ENCODE results near the gene ATG16L1. TPM values are rescaled to one million over a fixed set of nuclear protein-coding genes. Genes with fewer than 3 reads are reported as not detected.

The ATG16L1 gene
- 36.7 and 37.9 TPM in 2 replicates for total RNA-seq

DNA sequence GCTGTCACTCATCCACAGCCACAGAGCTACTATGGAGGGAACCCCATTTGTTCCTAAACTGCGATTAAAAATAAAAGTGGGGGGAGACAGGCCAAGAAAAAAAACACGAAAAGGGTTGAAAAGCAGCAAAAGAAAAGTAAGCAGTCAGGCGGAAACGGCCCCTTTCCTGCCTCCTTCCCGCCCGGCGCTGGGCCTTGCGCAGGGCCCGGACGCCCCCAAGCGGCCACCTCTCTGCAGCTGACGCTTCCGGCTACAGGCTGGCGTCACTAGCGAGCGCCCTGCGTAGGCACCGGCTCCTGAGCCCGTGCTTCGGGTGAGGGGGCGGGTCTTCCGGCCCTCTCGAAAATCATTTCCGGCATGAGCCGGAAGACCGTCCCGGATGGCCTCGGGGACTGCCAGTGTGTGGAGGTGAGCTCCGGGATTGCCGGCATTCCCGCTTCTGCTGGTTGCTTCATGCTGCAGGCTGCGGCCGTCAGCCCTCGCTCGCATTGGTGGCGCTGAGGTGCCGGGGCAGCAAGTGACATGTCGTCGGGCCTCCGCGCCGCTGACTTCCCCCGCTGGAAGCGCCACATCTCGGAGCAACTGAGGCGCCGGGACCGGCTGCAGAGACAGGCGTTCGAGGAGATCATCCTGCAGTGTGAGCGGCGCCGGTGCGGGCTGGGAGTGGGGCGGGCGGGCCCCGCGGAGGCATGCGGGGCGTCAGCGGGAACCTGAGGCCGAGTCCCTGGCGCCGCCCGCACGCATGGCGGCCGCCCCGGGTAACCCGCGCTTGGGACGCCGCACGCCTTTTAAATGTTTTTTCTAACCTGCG, at the start of gene ATG16L1:
Gene ATG16L1, plus strand, starts transcription at position 368 of the 811 bp plus-strand sequence. Its CDS starts 155 bp downstream, at position 523.
- Mint-ChIP-seq H3K36me3 (ENCODE audit: low read depth) (peaks cover 22% of the 10 kb centered on the region), H3K4me1 (peaks cover 58% of the 10 kb centered on the region), H3K27me3 (no peaks in the 10 kb centered on the region), H3K27ac (peak within 1 kb of the TSS; percentile 97), H3K9me3 (no peaks in the 10 kb centered on the region), H3K4me3 (peak within 1 kb of the TSS; percentile 87)
- intact Hi-C loops (cut with micrococcal nuclease), result loop anchor here (1.0 to 10.0 kb wide), 10 partner anchors 17 to 645 kb away; partner anchors contain the start of gene GIGYF2
- DNase-seq, result peak; percentile 99

DNA sequence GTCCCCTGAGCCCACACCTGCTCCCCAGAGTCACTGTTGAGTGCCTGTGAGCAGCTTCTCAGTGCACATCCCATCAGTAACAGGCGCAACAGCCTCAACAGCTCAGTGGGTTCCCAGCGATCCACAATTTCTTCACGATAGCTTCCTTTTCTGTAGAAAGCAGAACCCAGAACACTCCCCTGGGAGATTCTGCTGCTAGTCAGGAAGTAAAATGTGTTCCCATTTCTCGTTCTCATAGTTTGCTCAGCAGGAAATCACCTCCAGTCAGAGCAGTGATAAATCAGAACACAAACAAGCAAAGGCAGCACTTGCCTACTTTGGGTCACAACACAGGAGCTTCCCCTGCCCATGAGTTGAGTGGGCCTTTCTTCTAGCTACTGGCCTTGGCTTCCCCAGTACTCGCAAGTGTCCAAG, 48.9 kb upstream of the ATG16L1 start:
- intact Hi-C loops (cut with micrococcal nuclease), result no loop called here
- Mint-ChIP-seq H3K4me3 (no peak overlapping the region), H3K27ac (peak overlapping the region; percentile 46)

DNA sequence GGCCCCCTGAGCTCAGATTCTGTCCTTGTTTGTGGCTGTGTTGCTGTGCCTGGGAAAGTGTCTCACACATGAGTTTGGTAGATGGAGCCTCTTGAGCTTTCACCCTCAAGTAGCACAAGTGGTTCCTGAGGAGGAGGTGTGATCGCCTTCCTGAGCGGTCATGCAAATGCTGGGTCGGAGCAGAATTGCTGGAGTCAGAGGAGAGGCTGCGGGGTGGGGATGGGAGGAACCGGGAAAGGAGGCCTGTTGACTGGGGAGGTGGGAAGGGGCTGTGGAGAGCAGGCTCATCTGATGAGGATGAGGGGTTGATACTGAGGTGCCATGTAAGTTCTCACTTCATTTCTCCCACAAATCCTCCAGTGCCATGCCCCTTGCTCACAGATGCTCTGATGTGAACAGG, 48.4 kb upstream of the ATG16L1 start:
- H3K27ac Mint-ChIP-seq, result peak overlapping the region; percentile 46

More for the DNA sequence above, 48.9 kb upstream of the ATG16L1 start:
- no peaks in the 10 kb centered on the region for H3K27me3 Mint-ChIP-seq
- H3K9me3 Mint-ChIP-seq, result peaks cover 7% of the 10 kb centered on the region
- H3K36me3 Mint-ChIP-seq (ENCODE audit: low read depth), result peaks cover 60% of the 10 kb centered on the region
- DNase-seq, result no peak
- peaks cover 1% of the 10 kb centered on the region for H3K4me1 Mint-ChIP-seq

DNA sequence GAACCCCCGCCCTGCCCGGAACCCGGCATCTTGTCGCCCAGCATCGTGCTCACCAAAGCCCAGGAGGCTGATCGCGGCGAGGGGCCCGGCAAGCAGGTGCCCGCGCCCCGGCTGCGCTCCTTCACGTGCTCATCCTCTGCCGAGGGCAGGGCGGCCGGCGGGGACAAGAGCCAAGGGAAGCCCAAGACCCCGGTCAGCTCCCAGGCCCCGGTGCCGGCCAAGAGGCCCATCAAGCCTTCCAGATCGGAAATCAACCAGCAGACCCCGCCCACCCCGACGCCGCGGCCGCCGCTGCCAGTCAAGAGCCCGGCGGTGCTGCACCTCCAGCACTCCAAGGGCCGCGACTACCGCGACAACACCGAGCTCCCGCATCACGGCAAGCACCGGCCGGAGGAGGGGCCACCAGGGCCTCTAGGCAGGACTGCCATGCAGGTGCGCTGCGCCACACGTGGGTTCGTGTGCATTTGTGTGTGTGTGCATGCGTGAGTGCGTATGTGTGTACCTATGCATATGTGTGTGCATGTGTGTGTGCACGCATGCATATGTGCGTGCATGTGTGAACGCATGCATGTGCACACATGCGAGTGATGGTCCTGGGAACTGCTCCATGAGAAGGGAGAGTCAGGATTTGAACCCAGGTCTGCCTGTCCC, 47.1 kb upstream of the ATG16L1 start:
- H3K36me3 Mint-ChIP-seq (ENCODE audit: low read depth), result peaks cover 51% of the 10 kb centered on the region

More for the DNA sequence above, 48.4 kb upstream of the ATG16L1 start:
- Mint-ChIP-seq H3K4me3 (no peak overlapping the region), H3K4me1 (peaks cover 1% of the 10 kb centered on the region), H3K27me3 (no peaks in the 10 kb centered on the region), H3K36me3 (ENCODE audit: low read depth) (peaks cover 55% of the 10 kb centered on the region), H3K9me3 (peaks cover 7% of the 10 kb centered on the region)
- DNase-seq, result no peak
- intact Hi-C loops (cut with micrococcal nuclease), result no loop called here

DNA sequence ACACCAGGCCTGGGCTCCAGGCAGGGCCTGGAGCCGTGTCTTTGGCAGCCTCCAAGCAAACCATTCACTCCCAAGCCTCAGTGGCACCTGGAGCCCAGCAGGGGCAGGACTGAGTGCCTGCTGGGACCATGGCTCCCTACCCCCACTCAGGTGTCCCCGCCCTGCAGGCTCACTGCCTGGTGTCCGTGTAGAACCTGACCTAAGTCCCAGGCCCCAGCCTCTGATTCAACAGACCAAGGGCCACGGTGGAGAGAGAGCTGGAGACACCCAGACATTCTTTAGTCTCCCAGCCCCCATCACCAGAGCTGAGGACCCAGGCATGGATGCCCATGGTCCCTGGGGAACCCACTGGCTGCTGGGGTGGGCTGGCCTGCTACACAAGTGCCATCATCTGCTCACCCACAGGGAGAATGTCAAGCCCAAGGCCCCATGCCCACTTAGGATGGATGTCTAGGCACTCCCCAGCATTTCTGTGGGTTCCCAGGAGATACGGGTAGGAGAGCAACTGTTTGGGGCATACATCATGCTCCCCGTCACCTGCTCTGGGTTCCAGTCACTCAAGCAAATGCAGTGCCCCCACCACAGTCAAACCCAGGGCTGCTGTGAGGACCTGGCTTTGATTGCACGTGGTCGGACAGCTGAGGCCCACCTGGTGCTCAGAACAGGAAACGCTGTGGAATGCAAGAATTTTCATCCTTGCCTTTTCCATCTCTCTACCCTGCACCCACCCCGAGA, 42.9 kb upstream of the ATG16L1 start:
- no peaks in the 10 kb centered on the region for H3K27me3 Mint-ChIP-seq
- no peaks in the 10 kb centered on the region for H3K9me3 Mint-ChIP-seq
- peaks cover 7% of the 10 kb centered on the region for H3K4me1 Mint-ChIP-seq
- H3K27ac Mint-ChIP-seq, result no peak overlapping the region
- peaks cover 20% of the 10 kb centered on the region for H3K36me3 Mint-ChIP-seq (ENCODE audit: low read depth)
- intact Hi-C loops (cut with micrococcal nuclease), result no loop called here
- H3K4me3 Mint-ChIP-seq, result no peak overlapping the region
- no peak for DNase-seq

More for the DNA sequence above, 47.1 kb upstream of the ATG16L1 start:
- DNase-seq, result no peak
- peaks cover 1% of the 10 kb centered on the region for H3K4me1 Mint-ChIP-seq
- peaks cover 7% of the 10 kb centered on the region for H3K9me3 Mint-ChIP-seq
- H3K27ac Mint-ChIP-seq, result no peak overlapping the region
- intact Hi-C loops (cut with micrococcal nuclease), result no loop called here
- H3K27me3 Mint-ChIP-seq, result no peaks in the 10 kb centered on the region
- H3K4me3 Mint-ChIP-seq, result no peak overlapping the region

DNA sequence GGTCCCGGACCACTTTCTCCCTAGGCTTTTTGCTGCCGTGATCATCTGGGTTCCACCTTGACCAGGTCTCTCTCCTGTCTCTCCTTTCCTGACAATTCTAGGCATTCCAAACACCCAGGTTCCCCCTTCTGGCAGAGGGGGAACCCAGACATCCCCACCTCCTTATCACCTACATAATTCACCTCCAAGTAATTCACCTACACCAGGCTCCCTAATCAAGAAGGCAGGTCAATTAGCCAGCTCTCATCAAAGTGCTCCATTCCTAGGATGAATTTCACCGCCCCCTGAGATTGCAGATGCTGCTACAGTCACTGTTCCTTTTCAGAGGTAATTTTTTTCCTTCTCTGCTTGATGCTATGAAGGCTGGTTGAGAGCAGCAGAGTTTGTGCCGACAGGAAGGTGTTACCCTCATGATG, 42.3 kb upstream of the ATG16L1 start:
- no peak for DNase-seq
- intact Hi-C loops (cut with micrococcal nuclease), result no loop called here
- Mint-ChIP-seq H3K9me3 (no peaks in the 10 kb centered on the region), H3K27ac (no peak overlapping the region), H3K4me3 (no peak overlapping the region), H3K4me1 (peaks cover 7% of the 10 kb centered on the region), H3K36me3 (ENCODE audit: low read depth) (peaks cover 15% of the 10 kb centered on the region), H3K27me3 (no peaks in the 10 kb centered on the region)

DNA sequence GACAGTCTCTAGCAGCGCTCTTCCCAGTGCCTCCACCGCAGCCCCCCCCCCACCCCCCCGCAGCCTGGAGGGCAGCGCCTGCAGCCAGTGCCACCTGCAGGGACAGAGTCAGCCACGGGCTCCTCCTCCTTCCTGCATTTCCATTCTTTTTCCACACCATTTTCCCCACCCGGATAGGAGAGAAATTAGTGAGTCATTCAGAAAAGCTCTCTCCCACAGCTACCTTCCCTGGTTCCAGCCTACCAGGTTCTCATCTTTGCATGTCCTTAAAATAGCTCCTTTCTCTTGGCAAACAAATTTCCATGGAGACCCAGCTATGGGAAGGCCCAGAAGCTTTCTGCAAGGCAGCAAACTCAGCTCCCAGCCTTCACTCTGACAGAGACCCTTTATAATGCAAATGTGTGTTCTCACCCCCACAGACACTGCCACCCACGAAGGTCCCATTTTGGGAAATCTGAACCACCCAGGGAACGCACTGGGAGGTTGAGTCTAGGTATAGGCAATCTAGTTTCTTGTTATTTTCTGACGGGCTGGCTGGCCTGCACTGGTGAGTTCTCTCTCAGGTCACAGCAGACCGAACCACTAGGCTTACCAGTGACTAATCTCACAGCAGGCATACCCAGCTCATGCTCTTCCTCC, 41.8 kb upstream of the ATG16L1 start:
- Mint-ChIP-seq H3K27ac (peak overlapping the region; percentile 63), H3K27me3 (no peaks in the 10 kb centered on the region), H3K4me1 (peaks cover 7% of the 10 kb centered on the region), H3K9me3 (no peaks in the 10 kb centered on the region), H3K4me3 (no peak overlapping the region), H3K36me3 (ENCODE audit: low read depth) (peaks cover 13% of the 10 kb centered on the region)
- DNase-seq, result no peak
- intact Hi-C loops (cut with micrococcal nuclease), result no loop called here

DNA sequence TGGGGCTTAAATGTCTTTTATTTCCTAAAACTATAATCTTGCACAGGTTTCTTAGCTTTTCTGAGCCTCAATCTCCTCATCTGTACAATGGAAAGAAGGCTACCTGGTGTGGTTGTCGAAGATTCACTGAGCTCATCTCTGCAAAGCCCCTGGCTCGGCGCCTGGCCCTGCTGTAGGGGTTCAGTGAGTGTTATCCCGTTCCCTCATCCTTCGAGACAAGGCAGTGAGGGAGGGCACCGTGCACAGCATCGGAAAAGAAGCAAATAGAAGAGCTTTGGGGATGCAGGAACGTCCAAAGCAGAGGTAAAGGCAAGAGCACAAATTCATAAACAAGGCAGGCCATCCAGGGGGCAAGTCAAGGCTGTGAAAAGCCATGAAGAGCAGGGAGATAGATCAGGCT, 41.2 kb upstream of the ATG16L1 start:
- no peak for DNase-seq
- Mint-ChIP-seq H3K27me3 (no peaks in the 10 kb centered on the region), H3K36me3 (ENCODE audit: low read depth) (peaks cover 11% of the 10 kb centered on the region), H3K4me3 (no peak overlapping the region), H3K4me1 (peaks cover 7% of the 10 kb centered on the region), H3K27ac (peak overlapping the region; percentile 14), H3K9me3 (no peaks in the 10 kb centered on the region)
- intact Hi-C loops (cut with micrococcal nuclease), result no loop called here

DNA sequence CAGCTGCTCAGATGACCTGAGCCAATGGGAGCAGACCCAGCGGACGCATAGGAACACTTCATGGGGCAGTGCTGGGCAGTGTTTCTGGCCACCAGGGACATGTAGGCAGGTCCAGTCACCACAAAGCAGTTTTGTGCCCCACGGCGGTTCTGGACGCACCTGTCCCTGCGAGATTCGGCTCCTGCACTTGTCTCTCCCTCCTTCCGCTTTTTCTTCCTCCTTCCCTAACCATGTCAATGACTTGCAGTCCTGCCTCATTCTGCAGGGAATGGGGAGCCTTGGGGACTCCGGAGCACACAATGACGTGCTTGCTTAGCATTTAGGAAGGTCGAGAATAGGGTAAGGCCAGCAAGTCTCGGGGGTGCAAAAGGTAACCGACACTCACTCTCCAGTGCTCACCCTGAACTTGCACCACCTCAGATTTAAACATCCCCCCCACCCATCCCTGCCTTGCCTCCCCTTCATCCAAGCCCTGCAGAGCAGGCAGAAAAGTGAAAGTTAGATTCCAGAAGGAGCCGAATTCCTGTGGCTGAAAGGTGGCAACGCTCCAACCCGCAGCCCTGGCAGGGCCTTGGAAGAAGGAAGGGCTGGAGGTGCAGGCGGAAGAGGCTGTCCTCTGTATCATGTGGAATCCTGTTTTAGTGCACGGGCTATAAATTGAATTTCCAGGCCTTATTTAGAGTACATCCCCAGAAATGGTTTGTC, 40.5 kb upstream of the ATG16L1 start:
- Mint-ChIP-seq H3K27me3 (no peaks in the 10 kb centered on the region), H3K27ac (no peak overlapping the region), H3K4me1 (peaks cover 7% of the 10 kb centered on the region), H3K4me3 (no peak overlapping the region), H3K36me3 (ENCODE audit: low read depth) (peaks cover 8% of the 10 kb centered on the region), H3K9me3 (no peaks in the 10 kb centered on the region)
- DNase-seq, result no peak
- intact Hi-C loops (cut with micrococcal nuclease), result no loop called here

DNA sequence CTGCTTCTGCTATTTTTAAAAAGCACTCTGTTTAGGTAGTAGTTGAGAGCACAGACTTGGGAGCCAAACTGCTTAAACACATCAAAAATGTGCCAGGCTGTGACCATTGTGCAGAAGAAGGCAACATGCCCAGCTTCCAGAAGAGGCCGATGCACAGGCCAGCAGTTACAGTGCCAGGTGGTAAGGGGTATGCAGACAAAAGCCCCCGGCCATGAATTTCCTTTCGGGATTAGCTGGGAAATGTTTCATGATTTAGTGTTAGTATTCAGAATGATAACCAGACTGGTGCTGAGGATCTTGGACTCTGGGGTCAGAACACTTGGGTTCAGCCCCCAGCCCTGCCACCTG, 40.0 kb upstream of the ATG16L1 start:
- Mint-ChIP-seq H3K36me3 (ENCODE audit: low read depth) (peaks cover 8% of the 10 kb centered on the region), H3K27me3 (no peaks in the 10 kb centered on the region), H3K9me3 (no peaks in the 10 kb centered on the region), H3K4me1 (peaks cover 7% of the 10 kb centered on the region), H3K4me3 (no peak overlapping the region), H3K27ac (no peak overlapping the region)
- DNase-seq, result no peak
- intact Hi-C loops (cut with micrococcal nuclease), result no loop called here

DNA sequence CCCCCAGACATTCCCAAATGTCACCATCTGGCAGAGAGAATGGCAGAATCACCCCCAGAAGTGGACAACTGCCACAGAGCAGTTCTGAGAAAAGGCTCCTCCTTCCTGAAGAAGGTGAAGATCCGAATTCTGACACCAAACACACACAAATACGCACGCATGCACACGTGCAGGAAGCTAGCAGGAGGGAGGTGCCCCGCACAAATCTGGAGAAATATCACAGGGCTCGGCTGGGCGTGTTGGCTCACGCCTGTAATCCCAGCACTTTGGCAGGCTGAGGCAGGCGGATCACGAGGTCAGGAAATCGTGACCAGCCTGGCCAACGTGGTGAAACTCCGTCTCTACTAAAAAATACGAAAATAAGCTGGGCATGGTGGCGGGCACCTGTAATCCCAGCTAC, 38.5 kb upstream of the ATG16L1 start:
- Mint-ChIP-seq H3K9me3 (no peaks in the 10 kb centered on the region), H3K27me3 (no peaks in the 10 kb centered on the region), H3K4me1 (peaks cover 6% of the 10 kb centered on the region), H3K36me3 (ENCODE audit: low read depth) (peaks cover 7% of the 10 kb centered on the region), H3K27ac (no peak overlapping the region), H3K4me3 (no peak overlapping the region)
- no peak for DNase-seq
- intact Hi-C loops (cut with micrococcal nuclease), result no loop called here

DNA sequence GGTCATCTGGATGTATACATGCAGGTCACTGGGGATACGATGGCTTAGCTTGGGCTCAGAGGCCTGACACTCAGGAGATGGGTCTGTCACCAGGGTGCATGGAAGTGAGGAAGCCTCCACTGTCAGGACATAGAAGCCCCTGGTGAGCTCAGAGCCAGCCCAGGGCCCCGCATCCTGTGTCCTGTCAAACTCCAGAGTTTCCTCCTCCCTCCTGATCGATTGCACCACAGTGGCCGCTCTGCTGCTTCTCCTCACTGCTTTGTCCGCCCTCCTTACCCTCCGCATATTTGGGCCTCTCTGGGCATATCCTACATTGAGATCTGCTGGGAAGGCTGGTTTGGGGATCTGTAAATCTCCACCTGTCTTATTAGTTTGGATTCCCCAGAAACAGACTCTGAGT, 37.5 kb upstream of the ATG16L1 start:
- Mint-ChIP-seq H3K9me3 (no peaks in the 10 kb centered on the region), H3K36me3 (ENCODE audit: low read depth) (peaks cover 7% of the 10 kb centered on the region), H3K27ac (no peak overlapping the region), H3K4me1 (peaks cover 6% of the 10 kb centered on the region), H3K4me3 (no peak overlapping the region), H3K27me3 (no peaks in the 10 kb centered on the region)
- intact Hi-C loops (cut with micrococcal nuclease), result no loop called here
- DNase-seq, result no peak

DNA sequence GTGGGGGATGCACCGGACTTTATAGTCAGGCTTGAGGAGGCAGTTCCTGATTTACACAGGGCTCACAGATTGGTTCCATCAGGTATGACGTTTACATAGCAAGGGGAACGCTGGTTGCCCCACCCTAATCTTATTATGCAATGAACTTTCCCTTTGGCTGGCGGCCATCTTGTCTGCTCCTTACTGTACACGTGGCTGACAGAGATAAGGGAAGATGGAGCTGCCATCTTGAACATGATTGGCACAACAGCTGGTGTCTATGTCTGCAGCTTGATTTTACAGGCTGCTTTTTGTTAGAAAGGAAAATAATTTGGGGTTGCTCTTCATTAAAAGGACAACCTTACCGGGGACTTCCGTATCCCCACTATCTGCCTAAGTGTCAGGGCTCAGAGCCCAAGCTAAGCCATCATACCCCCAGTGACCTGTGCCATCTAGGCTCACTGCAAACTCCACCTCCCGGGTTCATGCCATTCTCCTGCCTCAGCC, 33.5 kb upstream of the ATG16L1 start:
- Mint-ChIP-seq H3K9me3 (no peaks in the 10 kb centered on the region), H3K4me1 (no peaks in the 10 kb centered on the region), H3K27ac (no peak overlapping the region), H3K4me3 (no peak overlapping the region), H3K27me3 (no peaks in the 10 kb centered on the region), H3K36me3 (ENCODE audit: low read depth) (no peaks in the 10 kb centered on the region)
- intact Hi-C loops (cut with micrococcal nuclease), result no loop called here
- no peak for DNase-seq
